Gastroesophageal sphincter (tissue), 4 donors: ENCODE measurements around the gene JPT1. TPM values are rescaled to one million over a fixed set of nuclear protein-coding genes. Genes with fewer than 3 reads are reported as not detected.

ENCODE experiments used
- ATAC-seq: fragments of 150-250 bp; one replicate; pipeline ENCODE4 v1.9.1; 2016; ENCODE audit warnings: mild to moderate bottlenecking, moderate library complexity
- H3K27ac ChIP-seq, 4 donors: fragments of 200-600 bp; sonication (generic) in 3 of 4; 1 replicate in 3 of 4; 2 replicates in 1 of 4; pipeline ENCODE4 v1.5.1; 2016 to 2019
- H3K27me3 ChIP-seq: fragments of 200-600 bp; sonication (generic); one replicate; pipeline ENCODE4 v1.5.1; 2019
- H3K36me3 ChIP-seq, 2 donors: fragments of 200-600 bp; sonication (generic); one replicate each; pipeline ENCODE4 v1.5.1; 2019; ENCODE audit warnings: control low read depth in 1 of 2
- H3K4me1 ChIP-seq, 3 donors: fragments of 200-600 bp; sonication (generic); 1 replicate in 2 of 3; 2 replicates in 1 of 3; pipeline ENCODE4 v1.5.1; 2016 to 2019; ENCODE audit warnings: control low read depth in 2 of 3
- H3K4me3 ChIP-seq, 2 donors: fragments of 200-600 bp; sonication (generic); one replicate each; pipeline ENCODE4 v1.5.1; 2019; ENCODE audit warnings: mild to moderate bottlenecking in 1 of 2, moderate library complexity in 1 of 2
- H3K9me3 ChIP-seq, 3 donors: fragments of 200-600 bp; sonication (generic); one replicate each; pipeline ENCODE4 v1.5.1; 2017 to 2019; ENCODE audit warnings: control low read depth in 2 of 3
- CTCF ChIP-seq, 4 experiments: fragments of 200-600 bp in 2 of 4; fragments of 450-650 bp in 2 of 4; sonication (generic) in 1 of 4; IDR thresholded peaks; one replicate each; pipeline ENCODE4 v1.5.1; 2017 to 2019; ENCODE audit warnings: antibody characterized with exemption in 4 of 4, mild to moderate bottlenecking in 2 of 4, moderate library complexity in 2 of 4
- EP300 ChIP-seq: sonication (generic); formaldehyde crosslinking; IDR thresholded peaks from one replicate; pipeline ENCODE4 v1.6.1; 2017; ENCODE audit warnings: antibody characterized with exemption, mild to moderate bottlenecking
- POLR2A ChIP-seq, 2 donors: fragments of 450-650 bp; IDR thresholded peaks; one replicate each; pipeline ENCODE4 v1.6.1; 2017; ENCODE audit warnings: antibody characterized with exemption in 2 of 2, mild to moderate bottlenecking in 2 of 2, moderate library complexity in 1 of 2
- POLR2AphosphoS5 ChIP-seq: sonication (generic); formaldehyde crosslinking; IDR thresholded peaks from one replicate; pipeline ENCODE4 v1.6.1; 2017; ENCODE audit warnings: antibody characterized with exemption
- WGBS, 2 donors: methylation state at CpG; one replicate each; pipeline ENCODE4 v1.1.5; 2018; ENCODE audit warnings: low coverage in 1 of 2; 5-methylcytosine and 5-hydroxymethylcytosine counted together
- total RNA-seq, 4 donors: library from RNA; depleted of rRNA; stranded (reverse); fragments of >200 nt; gene quantifications; one replicate each; pipeline ENCODE4 v1.1.0, GENCODE V29; 2016

JPT1 gene
- total RNA-seq, 4 donors from 2014 or later, result 9.3 to 48.5 (median 25.0) TPM

- Histone ChIP-seq H3K9me3 (no peaks in the 10 kb centered on the region), H3K4me3 (peak within 1 kb of the TSS; percentile 68 to 86), H3K36me3 (no peaks in the 10 kb centered on the region), H3K27ac (peak within 1 kb of the TSS; percentile 9 to 81 (median 70)), H3K27me3 (no peaks in the 10 kb centered on the region), H3K4me1 (peaks cover 0 to 45% (median 18%) of the 10 kb centered on the region in 3 donors)
- WGBS, 2 donors, result 0% methylated on average over 1 of the region's 68 CpGs; no CpG with 5 or more reads in 1 of the 2 donors
- TF ChIP-seq EP300 (no peak), POLR2A (IDR thresholded peaks at IDR 0.05) (peak; percentile 59 to 78), CTCF (IDR thresholded peaks at IDR 0.05) (peak in 1 of 4 experiments; percentile 14), POLR2AphosphoS5 (peak; percentile 55)
- ATAC-seq, result peak; percentile 89
Measured at GRCh38 chr17:75109407-75110233, 44.7 kb downstream of the JPT1 start, which contains the start of gene ARMC7. Gene ARMC7 (plus strand): TSS chr17:75109969. CDS start chr17:75110289, 320 bp downstream.

- peaks cover 0 to 39% (median 15%) of the 10 kb centered on the region in 3 donors for H3K4me1 ChIP-seq
- no peak for ATAC-seq
- H3K36me3 ChIP-seq, result no peaks in the 10 kb centered on the region
- H3K27me3 ChIP-seq, result no peaks in the 10 kb centered on the region
- no peak for TF ChIP-seq POLR2A (IDR thresholded peaks at IDR 0.05)
- no peak for TF ChIP-seq EP300
- TF ChIP-seq CTCF (IDR thresholded peaks at IDR 0.05), result no peak
- TF ChIP-seq POLR2AphosphoS5, result no peak
- no peaks in the 10 kb centered on the region for H3K9me3 ChIP-seq
- WGBS, 2 donors, result 6% methylated on average over 3 of the region's 22 CpGs; no CpG with 5 or more reads in 1 of the 2 donors
- H3K4me3 ChIP-seq, result peak overlapping the region; percentile 68 to 86
- H3K27ac ChIP-seq, result peak overlapping the region in 1 of 4 donors; percentile 81
Measured at GRCh38 chr17:75109046-75109406, 45.3 kb downstream of the JPT1 start.

GRCh38 chr17:75108193-75108592 lies 46.1 kb downstream of the JPT1 start:
- no peak overlapping the region for H3K27ac ChIP-seq

GRCh38 chr17:75105126-75106080 lies 48.9 kb downstream of the JPT1 start:
- WGBS, 2 donors, result 39 to 80% methylated on average over 2 to 8 of the region's 20 CpGs
- Histone ChIP-seq H3K36me3 (peaks cover 0 to 2% of the 10 kb centered on the region in 2 donors), H3K9me3 (no peaks in the 10 kb centered on the region), H3K27ac (no peak overlapping the region), H3K4me3 (no peak overlapping the region), H3K27me3 (no peaks in the 10 kb centered on the region), H3K4me1 (peaks cover 0 to 14% (median 6%) of the 10 kb centered on the region in 3 donors)
- TF ChIP-seq EP300 (no peak), POLR2A (IDR thresholded peaks at IDR 0.05) (no peak), CTCF (IDR thresholded peaks at IDR 0.05) (peak in 3 of 4 experiments; percentile 47 to 68 (median 64)), POLR2AphosphoS5 (no peak)
- peak; percentile 25 for ATAC-seq

More at GRCh38 chr17:75108193-75108592, 46.1 kb downstream of the JPT1 start:
- Histone ChIP-seq H3K27me3 (no peaks in the 10 kb centered on the region), H3K36me3 (no peaks in the 10 kb centered on the region), H3K4me3 (no peak overlapping the region), H3K4me1 (peaks cover 0 to 34% (median 15%) of the 10 kb centered on the region in 3 donors), H3K9me3 (no peaks in the 10 kb centered on the region)
- no CpG with 5 or more reads among the region's 2 CpGs for WGBS, 2 donors
- no peak for ATAC-seq
- TF ChIP-seq POLR2AphosphoS5, result no peak
